Tibial nerve (tissue), 4 donors: ENCODE measurements around the gene CLSTN1.

ENCODE experiments used
- EP300 ChIP-seq, 2 donors: sonication (generic); formaldehyde crosslinking; IDR thresholded peaks; one replicate each; pipeline ENCODE4 v1.6.1; 2017; ENCODE audit warnings: antibody characterized with exemption in 2 of 2, mild to moderate bottlenecking in 1 of 2
- TF ChIP-seq, protein P1 (sequence below), 5 experiments: fragments of 200-600 bp in 3 of 5; fragments of 450-650 bp in 2 of 5; sonication (generic) in 3 of 5; IDR thresholded peaks; one replicate each; pipeline ENCODE4 v1.5.1; 2016 to 2019; ENCODE audit warnings: antibody characterized with exemption in 5 of 5, mild to moderate bottlenecking in 3 of 5, moderate library complexity in 2 of 5

GRCh38 chr1:9863371-9863770 lies 39.6 kb upstream of the CLSTN1 start:
- TF ChIP-seq, protein P1, sequence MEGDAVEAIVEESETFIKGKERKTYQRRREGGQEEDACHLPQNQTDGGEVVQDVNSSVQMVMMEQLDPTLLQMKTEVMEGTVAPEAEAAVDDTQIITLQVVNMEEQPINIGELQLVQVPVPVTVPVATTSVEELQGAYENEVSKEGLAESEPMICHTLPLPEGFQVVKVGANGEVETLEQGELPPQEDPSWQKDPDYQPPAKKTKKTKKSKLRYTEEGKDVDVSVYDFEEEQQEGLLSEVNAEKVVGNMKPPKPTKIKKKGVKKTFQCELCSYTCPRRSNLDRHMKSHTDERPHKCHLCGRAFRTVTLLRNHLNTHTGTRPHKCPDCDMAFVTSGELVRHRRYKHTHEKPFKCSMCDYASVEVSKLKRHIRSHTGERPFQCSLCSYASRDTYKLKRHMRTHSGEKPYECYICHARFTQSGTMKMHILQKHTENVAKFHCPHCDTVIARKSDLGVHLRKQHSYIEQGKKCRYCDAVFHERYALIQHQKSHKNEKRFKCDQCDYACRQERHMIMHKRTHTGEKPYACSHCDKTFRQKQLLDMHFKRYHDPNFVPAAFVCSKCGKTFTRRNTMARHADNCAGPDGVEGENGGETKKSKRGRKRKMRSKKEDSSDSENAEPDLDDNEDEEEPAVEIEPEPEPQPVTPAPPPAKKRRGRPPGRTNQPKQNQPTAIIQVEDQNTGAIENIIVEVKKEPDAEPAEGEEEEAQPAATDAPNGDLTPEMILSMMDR (IDR thresholded peaks at IDR 0.05): no peak
- no peak for TF ChIP-seq EP300 (IDR thresholded peaks at IDR 0.05)
